Panc1 (cell line): ENCODE results near the gene NME3. TPM values are rescaled to one million over a fixed set of nuclear protein-coding genes. Genes with fewer than 3 reads are reported as not detected.

Source experiments
- ATAC-seq: fragments of 200-7000 bp; cut with Tn5 transposase; 2 replicates; pipeline ENCODE4 v1.9.1; 2020; ENCODE audit warnings: mild to moderate bottlenecking, moderate library complexity
- BruUV-seq: library from RNA; stranded (reverse); fragments of 400-500 nt; replicated peaks from 2 replicates; lab custom pipeline; 2021; lab: Mats Ljungman, UMichigan
- CTCF ChIA-PET: fragments of 300-600 bp; sonication (Branson Sonifier 250); formaldehyde crosslinking; loops from one replicate; lab custom pipeline; 2022; ENCODE audit warnings: antibody characterized with exemption; lab: Charles Lee
- POLR2A ChIA-PET: fragments of 300-600 bp; sonication (Branson Sonifier 250); formaldehyde crosslinking; loops from one replicate; lab custom pipeline; 2022; ENCODE audit warnings: antibody characterized with exemption; lab: Charles Lee
- DNase-seq: peaks from one replicate; pipeline ENCODE4 v3.0.0-alpha.2; 2010; ENCODE audit warnings: low read depth, low spot score
- H3K27ac ChIP-seq: 2 replicates; pipeline ENCODE4 v1.5.1; 2011; ENCODE audit warnings: mild to moderate bottlenecking, low read length, inconsistent platforms
- H3K27me3 ChIP-seq: fragments of 200-500 bp; sonication (Bioruptor generic); 2 replicates; pipeline ENCODE4 v1.6.0; 2014; ENCODE audit warnings: low read length, inconsistent platforms; ENCODE audit not compliant: control insufficient read depth, insufficient read depth
- H3K36me3 ChIP-seq: fragments of 200-500 bp; sonication (Bioruptor generic); 2 replicates; pipeline ENCODE4 v1.5.1; 2014; ENCODE audit warnings: inconsistent platforms, mild to moderate bottlenecking, low read length, moderate library complexity; ENCODE audit not compliant: control insufficient read depth, insufficient read depth
- H3K4me1 ChIP-seq: 2 replicates; pipeline ENCODE4 v1.5.1; 2011; ENCODE audit warnings: inconsistent platforms, mild to moderate bottlenecking, low read length, moderate library complexity; ENCODE audit not compliant: control insufficient read depth, insufficient read depth
- H3K4me3 ChIP-seq, 2 experiments: 2 replicates each; pipeline ENCODE4 v1.5.1; 2011 to 2012; ENCODE audit warnings: low read depth in 2 of 2, low read length in 2 of 2, mild to moderate bottlenecking in 2 of 2, inconsistent platforms in 1 of 2, moderate library complexity in 1 of 2
- H3K9me3 ChIP-seq: fragments of 200-500 bp; sonication (Bioruptor generic); 2 replicates; pipeline ENCODE4 v1.5.1; 2014; ENCODE audit warnings: low read depth, mild to moderate bottlenecking, inconsistent platforms, low read length, moderate library complexity; ENCODE audit not compliant: control insufficient read depth, insufficient read depth
- CTCF ChIP-seq: fragments of 450-650 bp; IDR thresholded peaks from 2 replicates; pipeline ENCODE4 v1.5.1; 2017; ENCODE audit warnings: mild to moderate bottlenecking
- POLR2AphosphoS5 ChIP-seq: IDR thresholded peaks from 2 replicates; pipeline ENCODE4 v1.6.1; 2012; ENCODE audit warnings: mild to moderate bottlenecking, low read depth, low read length, moderate library complexity
- REST ChIP-seq, 2 experiments: IDR thresholded peaks; 2 replicates each; pipeline ENCODE4 v1.6.1; 2011 to 2012; ENCODE audit warnings: low read depth in 2 of 2, control low read depth in 1 of 2, low read length in 1 of 2, mild to moderate bottlenecking in 1 of 2, moderate library complexity in 1 of 2; ENCODE audit not compliant: insufficient read depth in 1 of 2
- SIN3A ChIP-seq: IDR thresholded peaks from 2 replicates; pipeline ENCODE4 v1.6.1; 2012; ENCODE audit warnings: low read depth, mild to moderate bottlenecking, low read length, moderate library complexity, borderline replicate concordance; ENCODE audit not compliant: insufficient read depth
- TCF7L2 ChIP-seq: IDR thresholded peaks from 2 replicates; pipeline ENCODE4 v1.6.1; 2011; ENCODE audit warnings: mild to moderate bottlenecking, low read depth, low read length, inconsistent platforms
- in situ Hi-C: cut with HindIII; loops from 2 replicates; pipeline ENCODE4 v1.10.0; 2016; ENCODE audit warnings: low sequenced_read_pairs, low pct_unique_long_range_greater_than_20kb
- intact Hi-C: fragments of 100-400 bp; cut with micrococcal nuclease; formaldehyde crosslinking; loops from one replicate; pipeline ENCODE4 v1.10.0; 2022; ENCODE audit not compliant: unreplicated experiment
- total RNA-seq: library from RNA; stranded (reverse); gene quantifications from one replicate; pipeline ENCODE4 v1.2.1, GENCODE V29; 2021; ENCODE audit not compliant: unreplicated experiment

The NME3 gene
- total RNA-seq, 1 experiment from 2014 or later, result 117 TPM

- intact Hi-C loops, result no loop called here
- DNase-seq (no peak), ATAC-seq (no peak)
- ChIA-PET POLR2A (no interaction called here), CTCF (no interaction called here)
- BruUV-seq, result no TSS peak
- H3K9me3 ChIP-seq, result no peaks in the 10 kb centered on the region
- H3K4me1 ChIP-seq, result peaks cover 5% of the 10 kb centered on the region; the same call in 1 of the 2 replicates
- in situ Hi-C loops, result no loop called here
- H3K27ac ChIP-seq, result no peak overlapping the region
- H3K4me3 ChIP-seq, result no peak overlapping the region
- no peak for TF ChIP-seq POLR2AphosphoS5
- TF ChIP-seq SIN3A, result no peak
- no peak for TF ChIP-seq CTCF
- TF ChIP-seq REST (IDR thresholded peaks at IDR 0.05; ENCODE audit: insufficient read depth in 1 of 2, low read depth in 2 of 2, low read length in 1 of 2), result no peak
- TF ChIP-seq TCF7L2, result no peak
- H3K27me3 ChIP-seq, result no peaks in the 10 kb centered on the region
- no peaks in the 10 kb centered on the region for H3K36me3 ChIP-seq
These were observed 45.3 kb upstream of the NME3 start for GRCh38 chr16:1816396-1817275.

GRCh38 chr16:1815461-1815860, 44.1 kb upstream of the NME3 start:
- ChIA-PET CTCF (interaction anchor here (0.6 kb wide), 1 partner anchor 11 kb away, joined by 3 read pairs; the partner anchor contains the start of gene HAGH), POLR2A (no interaction called here)
- intact Hi-C loops, result no loop called here
- Histone ChIP-seq H3K4me3 (no peak overlapping the region), H3K9me3 (no peaks in the 10 kb centered on the region), H3K4me1 (peaks cover 5% of the 10 kb centered on the region; the same call in 1 of the 2 replicates), H3K27ac (no peak overlapping the region), H3K27me3 (no peaks in the 10 kb centered on the region), H3K36me3 (no peaks in the 10 kb centered on the region)
- ATAC-seq, result no peak
- TF ChIP-seq SIN3A (no peak), CTCF (no peak), TCF7L2 (no peak), POLR2AphosphoS5 (no peak), REST (IDR thresholded peaks at IDR 0.05; ENCODE audit: insufficient read depth in 1 of 2, low read depth in 2 of 2, low read length in 1 of 2) (no peak)
- BruUV-seq, result no TSS peak
- no peak for DNase-seq
- in situ Hi-C loops, result no loop called here
